Skeletal muscle cell (primary cell): ENCODE measurements around the gene IFIT2.

Source experiments
- DNase-seq: peaks from one replicate; pipeline ENCODE4 v3.0.0-alpha.2; 2010; ENCODE audit warnings: low read depth
- H3K4me3 ChIP-seq: 2 replicates; pipeline ENCODE4 v1.5.1; 2011; ENCODE audit warnings: low read depth, mild to moderate bottlenecking, control low read depth, low read length, moderate library complexity

Gene IFIT2

GRCh38 chr10:89351780-89352597 is 50.1 kb downstream of the IFIT2 start:
- peak; percentile 78 for DNase-seq
- H3K4me3 ChIP-seq = no peak overlapping the region

- DNase-seq = no peak
- H3K4me3 ChIP-seq = no peak overlapping the region
These were observed 51.0 kb downstream of the IFIT2 start for GRCh38 chr10:89352802-89353201.

GRCh38 chr10:89355394-89355931 is 53.6 kb downstream of the IFIT2 start:
- DNase-seq = peak; percentile 46
- no peak overlapping the region for H3K4me3 ChIP-seq

GRCh38 chr10:89357096-89357495 is 55.2 kb downstream of the IFIT2 start:
- no peak overlapping the region for H3K4me3 ChIP-seq
- no peak for DNase-seq

GRCh38 chr10:89357975-89358374 is 56.1 kb downstream of the IFIT2 start:
- H3K4me3 ChIP-seq = no peak overlapping the region
- no peak for DNase-seq
